GM12801 (cell line): ENCODE results near the gene POU2F1.

Experiments used
- CTCF ChIP-seq: IDR thresholded peaks from one replicate; pipeline ENCODE4 v1.5.1; 2011; ENCODE audit warnings: control low read depth; ENCODE audit not compliant: insufficient read length; ENCODE audit errors: extremely low read depth

The POU2F1 gene

GRCh38 chr1:167185062-167185461 lies 35.6 kb upstream of the POU2F1 start:
- no peak for TF ChIP-seq CTCF

- no peak for TF ChIP-seq CTCF
These were observed 34.6 kb upstream of the POU2F1 start for GRCh38 chr1:167185974-167186657.

GRCh38 chr1:167186771-167187170 lies 33.9 kb upstream of the POU2F1 start:
- no peak for TF ChIP-seq CTCF

- no peak for TF ChIP-seq CTCF
These were observed 29.9 kb upstream of the POU2F1 start for GRCh38 chr1:167190747-167191237.

GRCh38 chr1:167191958-167192357 lies 28.7 kb upstream of the POU2F1 start:
- TF ChIP-seq CTCF, result no peak

GRCh38 chr1:167194182-167194581 lies 26.5 kb upstream of the POU2F1 start:
- TF ChIP-seq CTCF, result no peak

GRCh38 chr1:167196166-167196565 lies 24.5 kb upstream of the POU2F1 start:
- TF ChIP-seq CTCF, result no peak
